Stimulated activated CD4-positive, alpha-beta T cell treated with anti-CD3 and anti-CD28 coated beads, Interleukin-1b, Interleukin-23, amount 100 ng/mL, for 1 hour (primary cell): Measurements from ENCODE around the gene MED16.
"Not testable (repeated sequence)": the region's sequence is repeated elsewhere in the genome, so short reads cannot be mapped to it uniquely, and the experiment has no call there.

ENCODE experiments used
- DNase-seq, 2 donors: peaks; one replicate each; pipeline ENCODE4 v3.0.0-alpha.2; 2020; ENCODE audit warnings: low read depth in 2 of 2

MED16 gene

DNA sequence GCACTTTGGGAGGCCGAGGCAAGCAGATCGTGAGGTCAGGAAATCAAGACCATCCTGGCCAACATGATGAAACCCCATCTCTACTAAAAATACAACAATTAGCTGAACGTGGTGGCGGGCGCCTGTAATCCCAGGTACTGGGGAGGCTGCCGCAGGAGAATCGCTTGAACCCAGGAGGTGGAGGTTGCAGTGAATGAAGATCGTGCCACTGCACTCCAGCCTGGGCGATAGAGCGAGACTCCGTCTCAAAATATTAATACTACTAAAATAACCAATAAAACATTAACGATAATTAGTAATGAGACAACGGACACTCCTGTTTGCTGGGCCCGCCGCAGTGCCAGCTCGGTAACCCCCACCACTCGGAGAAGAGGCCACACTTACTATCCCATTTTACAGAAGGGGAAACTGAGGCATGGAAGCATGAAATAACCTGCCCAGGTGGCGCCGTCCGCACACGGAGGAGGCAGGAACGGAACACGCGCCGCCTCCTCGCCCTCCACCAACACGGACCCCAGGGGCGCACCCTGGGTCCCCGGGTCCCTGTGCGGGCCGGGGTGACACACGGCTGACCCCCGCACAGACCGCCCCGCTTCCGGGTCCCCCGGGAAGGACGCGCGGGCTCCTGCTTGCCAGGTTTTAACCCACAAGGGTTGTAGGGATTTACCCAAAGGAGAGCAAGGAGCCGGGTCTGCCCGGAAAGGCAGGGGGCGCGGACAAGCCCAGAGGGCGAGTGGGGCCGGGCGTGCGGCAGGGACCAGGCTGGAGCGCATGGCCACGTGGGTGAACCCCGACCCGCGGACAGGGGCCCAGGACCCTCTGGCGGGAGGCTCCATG is 18.4 kb upstream of the MED16 start:
- DNase-seq: no peak

DNA sequence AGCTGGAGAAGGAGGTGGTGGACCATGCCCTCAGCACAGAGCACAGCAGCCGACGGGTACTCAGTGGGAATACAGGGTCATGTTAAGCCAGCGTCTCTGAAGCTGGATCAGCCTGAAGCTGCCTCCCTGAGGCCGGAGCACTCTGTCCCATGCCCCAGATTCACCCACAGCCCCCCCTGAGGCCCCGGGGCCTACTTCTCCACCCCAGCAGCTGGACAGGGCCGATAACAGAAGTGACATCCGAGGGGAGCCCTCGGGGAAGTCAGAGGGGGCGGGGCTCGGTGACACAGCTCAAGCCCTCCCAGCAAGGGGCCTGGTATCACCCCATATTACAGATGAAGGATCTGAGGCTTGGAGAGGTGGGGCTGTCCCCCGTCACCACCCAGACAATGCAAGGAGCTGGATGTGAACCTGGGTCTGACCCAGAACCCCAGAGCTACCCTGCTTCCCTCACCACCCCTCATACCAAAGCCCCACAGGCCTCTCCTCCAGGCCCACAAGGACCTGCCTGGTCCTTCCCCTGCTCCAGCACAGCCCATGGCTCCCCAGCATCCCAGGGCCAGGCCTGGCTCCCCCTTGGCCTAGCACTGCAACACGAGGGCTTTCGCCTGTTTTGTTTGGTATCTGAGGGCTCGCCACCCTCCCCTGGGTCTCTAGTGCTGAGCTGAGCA is 14.3 kb upstream of the MED16 start:
- no peak for DNase-seq

DNA sequence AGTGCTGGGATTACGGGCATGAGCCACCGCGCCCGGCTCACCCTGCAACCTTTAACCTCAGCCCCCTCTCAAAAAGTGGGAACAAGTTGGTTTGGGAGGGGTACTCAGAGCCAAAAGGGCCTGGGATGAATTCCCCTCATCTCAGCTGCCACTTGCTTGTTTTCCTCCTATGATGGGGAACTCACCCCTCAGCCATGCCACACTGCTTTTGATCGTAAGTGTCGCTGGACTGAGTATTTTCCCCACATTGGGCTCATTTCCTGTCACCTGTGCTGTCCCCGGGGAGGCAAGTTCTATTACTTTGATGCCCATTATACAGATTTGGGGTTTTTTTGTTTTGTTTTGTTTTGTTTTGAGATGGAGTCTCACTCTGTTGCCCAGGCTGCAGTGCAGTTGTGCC is 13.5 kb upstream of the MED16 start:
- no peak for DNase-seq

DNA sequence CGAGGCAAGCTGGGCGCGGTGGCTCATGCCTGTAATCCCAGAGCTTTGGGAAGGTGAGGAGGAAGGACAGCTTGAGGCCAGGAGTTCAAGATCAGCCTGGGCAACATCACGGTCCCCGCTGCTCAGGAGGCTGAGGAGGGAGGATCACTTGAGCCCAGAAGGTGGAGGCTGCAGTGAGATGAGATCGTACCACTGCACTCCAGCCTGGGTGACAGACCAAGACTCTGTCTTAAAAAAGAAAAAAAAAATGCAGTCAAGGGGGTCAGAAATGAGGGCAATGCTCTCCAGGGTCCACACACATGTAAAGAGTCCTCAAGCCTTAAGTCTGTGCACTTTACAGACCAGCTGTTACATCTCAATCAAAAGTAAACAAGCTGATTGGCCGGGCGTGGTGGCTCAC is 11.6 kb upstream of the MED16 start:
- no peak for DNase-seq

DNA sequence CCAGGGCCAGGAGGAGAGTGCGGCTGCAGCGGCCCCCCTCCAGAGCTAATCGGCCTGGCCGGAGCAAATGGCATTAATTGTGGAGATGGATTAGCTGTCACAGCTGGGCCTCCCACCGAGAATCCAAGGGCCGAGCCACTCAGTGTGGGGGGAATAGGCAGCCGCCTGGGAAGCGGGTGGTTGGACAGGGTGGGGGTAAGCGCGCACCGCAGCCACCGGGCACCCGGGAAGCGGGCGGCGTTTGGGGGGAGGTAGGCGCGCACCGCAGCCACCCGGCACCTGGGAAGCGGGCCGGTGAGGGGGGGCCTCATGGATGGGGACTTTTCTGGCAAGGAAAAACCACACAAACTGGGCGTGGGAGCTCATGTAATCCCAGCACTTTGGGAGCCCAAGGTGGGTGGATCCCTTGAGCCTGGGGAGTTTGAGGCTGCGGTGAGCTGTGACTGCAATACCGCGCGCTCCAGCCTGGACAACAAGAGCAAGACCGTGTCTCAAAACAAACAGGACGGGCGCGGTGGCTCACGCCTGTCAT is 10.3 kb upstream of the MED16 start:
- DNase-seq: no peak

DNA sequence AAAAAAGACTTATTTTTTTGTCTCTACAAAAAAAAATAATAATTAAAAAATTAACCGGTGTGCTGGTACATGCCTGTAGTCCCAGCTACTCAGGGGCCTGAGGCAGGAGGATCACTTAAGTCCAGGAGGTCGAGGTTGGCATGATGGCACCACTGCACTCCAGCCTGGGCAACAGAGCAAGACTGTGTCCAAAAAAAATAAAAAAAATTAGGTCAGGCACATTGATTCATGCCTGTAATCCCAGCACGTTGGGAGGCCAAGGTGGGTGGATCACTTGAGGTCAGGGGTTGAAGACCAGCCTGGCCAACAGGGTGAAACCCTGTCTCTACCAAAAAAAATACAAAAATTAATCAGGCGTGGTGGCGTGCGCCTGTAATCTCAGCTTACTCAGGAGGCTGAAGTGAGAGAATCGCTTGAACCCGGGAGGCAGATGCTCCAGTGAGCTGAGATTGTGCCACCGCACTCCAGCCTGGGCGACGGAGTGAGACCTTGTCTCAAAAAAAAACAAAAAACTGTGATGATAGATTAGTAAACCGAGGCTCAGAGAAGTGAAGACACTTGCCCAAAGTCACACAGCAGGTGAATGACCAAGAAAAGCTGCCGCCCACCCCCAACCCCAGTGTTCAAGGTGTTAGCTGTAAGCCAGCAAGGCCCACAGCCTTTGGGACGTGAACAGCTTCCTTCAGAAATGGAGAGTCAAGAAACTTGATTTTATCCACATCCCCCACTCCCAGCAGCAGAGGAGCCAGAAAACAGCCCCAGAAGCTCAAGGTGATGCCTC is 9.6 kb upstream of the MED16 start:
- DNase-seq: no peak

DNA sequence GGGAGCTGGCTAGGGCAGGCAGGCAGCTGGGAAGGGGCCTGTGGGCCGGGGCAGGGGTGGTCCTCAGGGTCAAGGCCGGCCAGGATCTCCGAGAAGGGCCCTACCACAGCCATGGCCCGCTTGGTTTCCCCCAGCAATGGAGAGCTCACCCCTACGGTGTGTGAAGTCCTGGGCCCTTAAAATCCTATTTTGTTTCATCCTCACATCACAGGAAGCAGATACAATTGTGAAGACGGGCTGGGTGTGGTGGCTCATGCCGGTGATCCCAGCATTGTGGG is 9.0 kb upstream of the MED16 start:
- no peak for DNase-seq

DNA sequence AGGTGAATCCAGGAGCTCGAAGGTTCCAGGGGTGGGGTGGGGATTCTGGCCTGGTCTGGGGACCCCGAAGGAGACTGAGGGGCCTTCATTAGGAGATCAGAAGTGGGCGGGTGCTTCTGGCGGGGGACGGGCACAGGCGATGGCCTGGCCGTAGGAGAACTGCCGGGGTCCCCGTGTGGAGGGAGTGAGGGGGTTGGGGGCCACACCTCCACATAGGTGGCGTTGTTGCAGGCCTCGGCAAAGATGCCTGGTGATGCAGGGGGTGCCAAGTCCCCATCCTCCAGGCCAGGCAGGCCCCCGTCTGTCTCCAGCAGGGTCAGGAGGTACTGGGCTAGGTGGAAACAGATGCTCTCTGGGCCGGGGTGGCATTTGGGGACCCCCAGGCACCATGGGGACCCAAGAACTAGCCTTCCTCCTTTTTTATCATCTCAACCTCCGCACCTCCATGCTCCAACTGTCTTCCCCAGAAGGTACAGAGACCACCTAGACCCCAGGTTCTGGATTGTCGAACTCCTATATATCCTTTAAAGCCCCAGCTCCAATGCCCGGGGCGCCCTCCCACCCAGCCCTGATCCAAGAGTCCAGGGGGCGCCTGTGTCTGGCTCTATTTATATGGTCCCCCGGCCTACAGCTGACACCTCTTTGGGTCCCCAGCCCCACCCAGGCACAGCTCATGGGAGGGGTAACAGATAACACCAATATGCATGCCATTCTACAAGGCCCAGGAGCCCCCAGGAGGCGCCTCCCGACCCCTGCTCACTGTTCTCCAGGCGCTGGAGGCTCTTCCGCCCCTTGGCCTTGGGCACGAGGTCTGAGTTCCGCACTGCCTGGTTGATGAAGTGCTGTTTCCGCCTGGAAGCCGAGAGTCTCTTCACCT is 8.5 kb upstream of the MED16 start:
- DNase-seq: no peak

DNA sequence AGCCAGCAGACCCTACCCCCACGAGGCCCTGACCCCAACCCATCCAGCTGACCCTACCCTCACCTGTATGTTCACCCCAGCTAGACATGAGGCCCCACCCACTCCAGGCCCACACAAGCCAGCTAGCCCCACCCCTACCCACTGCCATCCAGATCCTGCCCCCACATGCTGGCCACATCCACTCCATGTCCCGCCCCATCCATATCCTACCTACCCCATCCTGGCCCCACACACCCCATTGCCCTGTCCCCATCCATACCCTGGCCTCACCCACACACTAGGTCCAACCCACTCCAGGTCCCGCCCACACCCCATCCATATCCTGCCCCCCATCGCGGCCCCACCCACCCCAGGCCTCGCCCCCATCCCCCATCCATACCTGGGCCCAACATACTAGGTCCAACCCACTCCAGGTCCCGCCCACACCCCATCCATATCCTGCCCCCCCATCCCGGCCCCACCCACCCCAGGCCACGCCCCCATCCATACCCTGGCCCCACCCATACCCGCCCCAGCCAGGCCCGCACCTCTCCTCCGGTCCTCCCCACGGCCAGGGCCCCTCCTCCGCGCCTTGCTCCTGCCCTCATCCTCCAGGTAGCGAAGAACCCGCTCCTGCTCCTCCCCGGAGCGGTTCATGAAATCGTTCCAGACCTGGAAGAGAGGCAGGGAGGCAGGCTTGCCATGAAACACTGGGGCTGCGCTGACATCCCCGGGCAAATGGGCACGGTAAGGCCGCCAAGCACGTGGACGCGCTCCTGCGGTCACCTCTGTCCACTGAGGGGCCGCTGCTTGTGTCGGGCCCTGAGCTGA is 7.5 kb upstream of the MED16 start:
- DNase-seq: no peak

DNA sequence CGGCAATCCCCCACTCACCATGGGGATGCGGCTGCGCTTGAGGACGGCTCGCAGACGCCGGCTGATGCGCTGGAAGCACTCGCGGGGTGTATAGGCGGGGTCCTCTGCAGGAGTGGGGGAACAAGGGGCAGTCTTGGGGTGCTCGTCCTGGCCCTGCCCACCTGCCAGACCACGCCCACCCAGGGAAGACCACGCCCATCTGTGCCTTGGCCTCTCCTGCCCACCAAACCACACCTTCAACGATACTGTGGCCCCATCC is 7.0 kb upstream of the MED16 start:
- DNase-seq: no peak

DNA sequence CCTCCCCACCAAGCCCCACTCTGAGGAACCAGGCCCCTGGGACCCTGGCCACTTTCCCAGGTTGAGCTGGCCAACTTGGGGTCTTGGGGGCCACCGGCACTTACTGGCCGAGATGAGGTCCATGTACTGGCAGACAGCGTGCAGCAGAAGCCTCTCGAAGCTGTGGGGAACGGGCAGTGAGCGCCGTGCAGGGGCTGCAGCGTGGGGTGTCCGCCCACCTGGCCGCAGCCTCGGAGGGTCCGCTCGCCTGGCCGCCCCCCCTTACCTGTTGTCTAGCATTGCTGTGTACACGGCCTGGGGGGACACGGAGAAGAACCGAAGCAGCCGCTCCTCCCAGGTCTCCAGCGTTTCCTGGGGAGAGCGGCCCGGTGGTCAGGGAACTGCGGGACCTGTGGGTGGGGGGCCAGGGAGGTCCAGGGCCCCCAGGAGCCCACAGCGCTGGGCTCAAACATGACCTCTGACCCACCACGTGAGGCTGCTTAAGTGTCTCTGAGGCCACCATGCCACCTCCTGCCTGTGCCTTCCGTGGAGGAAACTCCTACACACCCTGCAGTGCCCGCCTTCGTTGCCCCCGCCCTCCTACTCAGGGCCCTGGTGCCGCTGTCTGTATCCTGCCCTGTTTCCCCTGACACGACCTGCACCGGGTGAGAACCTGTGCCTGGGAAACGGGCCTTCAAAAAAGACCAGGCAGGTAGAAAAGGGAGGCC is 6.5 kb upstream of the MED16 start:
- DNase-seq: no peak

DNA sequence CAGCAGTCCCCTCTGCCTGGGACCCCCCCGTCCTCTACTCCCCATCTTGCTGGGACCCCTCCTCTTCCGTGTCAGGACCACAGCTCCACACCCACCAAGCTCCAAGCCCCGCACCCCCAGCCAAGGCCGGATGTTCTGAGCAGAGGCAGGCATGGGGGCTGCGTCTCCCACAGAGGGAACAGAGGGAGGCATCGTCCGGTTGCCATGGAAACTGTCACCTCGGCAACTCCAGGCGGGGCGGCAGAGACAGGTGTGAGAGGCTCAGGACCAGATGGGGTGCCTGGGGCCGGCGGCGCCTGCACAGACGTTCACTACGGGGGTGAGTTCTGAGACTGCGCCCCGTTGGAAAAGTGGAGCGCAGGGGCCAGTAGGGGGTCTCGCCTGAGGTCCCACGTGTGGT is 5.7 kb upstream of the MED16 start:
- no peak for DNase-seq

DNA sequence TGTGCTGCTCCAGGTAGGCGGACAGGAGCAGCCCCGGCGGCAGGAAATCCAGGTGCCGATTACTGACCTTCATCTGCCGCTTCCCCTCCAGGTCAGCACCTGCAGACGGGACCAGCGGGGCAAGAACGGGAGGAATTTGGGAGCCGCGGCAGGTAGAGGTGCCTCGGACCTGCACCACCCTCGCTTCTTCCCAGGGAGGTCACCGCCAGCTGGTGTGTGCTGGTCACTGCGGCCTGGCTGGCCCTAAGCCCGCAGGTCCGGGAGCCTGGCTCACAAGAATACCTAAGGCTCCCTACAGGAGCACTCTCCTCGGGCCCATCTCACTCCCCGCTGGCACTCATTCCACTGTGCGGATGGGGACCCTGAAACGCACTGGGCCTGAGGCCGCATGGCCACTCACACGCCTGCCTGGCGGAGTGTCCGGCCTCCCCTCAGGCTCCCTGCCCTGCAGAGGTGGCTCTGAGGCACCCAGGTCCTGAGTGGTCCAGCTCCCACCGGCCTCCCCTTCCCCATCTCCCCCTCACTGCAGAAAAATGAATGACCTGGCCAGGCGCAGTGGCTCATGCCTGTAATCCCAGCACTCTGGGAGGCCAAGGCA is 4.6 kb upstream of the MED16 start:
- DNase-seq: no peak

DNA sequence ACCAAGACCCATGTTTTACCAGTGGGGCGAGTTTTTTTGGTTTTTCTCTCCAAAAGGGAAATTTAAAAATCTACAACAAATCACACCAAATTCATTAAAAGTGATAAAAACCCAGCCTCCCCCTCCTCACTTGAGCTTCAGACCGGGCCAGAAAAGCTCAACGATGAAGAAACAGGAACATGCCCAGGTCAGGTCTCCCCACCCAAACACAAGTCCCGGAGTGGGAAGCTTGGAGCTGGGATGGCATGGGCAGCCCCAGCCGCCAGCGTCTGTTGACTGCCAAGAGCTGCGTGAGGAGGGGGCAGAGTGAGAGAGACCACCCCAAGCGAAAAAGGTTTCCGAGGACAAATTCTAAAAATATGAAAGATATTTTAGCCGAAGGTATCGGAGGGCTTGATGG is 4.0 kb upstream of the MED16 start:
- no peak for DNase-seq

DNA sequence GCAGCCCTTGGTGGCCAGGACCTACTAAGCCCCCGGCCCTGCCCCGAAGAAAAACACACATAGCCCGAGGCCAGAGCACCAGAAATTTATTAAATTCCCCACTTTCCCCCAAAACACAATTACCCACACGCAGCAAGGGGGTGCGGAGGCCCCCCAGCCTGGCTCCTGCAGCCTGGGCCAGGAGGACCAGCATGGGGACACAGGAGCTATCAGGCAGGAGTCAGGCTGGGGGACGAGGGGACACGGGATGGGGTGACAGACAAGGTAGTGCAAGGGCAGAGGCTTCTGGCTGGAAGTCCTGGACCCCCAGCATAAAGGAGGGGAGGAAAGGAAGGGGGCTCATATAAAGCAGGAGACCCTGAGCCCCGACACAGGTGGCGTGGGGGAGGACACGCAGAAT is 3.4 kb upstream of the MED16 start:
- no peak for DNase-seq

DNA sequence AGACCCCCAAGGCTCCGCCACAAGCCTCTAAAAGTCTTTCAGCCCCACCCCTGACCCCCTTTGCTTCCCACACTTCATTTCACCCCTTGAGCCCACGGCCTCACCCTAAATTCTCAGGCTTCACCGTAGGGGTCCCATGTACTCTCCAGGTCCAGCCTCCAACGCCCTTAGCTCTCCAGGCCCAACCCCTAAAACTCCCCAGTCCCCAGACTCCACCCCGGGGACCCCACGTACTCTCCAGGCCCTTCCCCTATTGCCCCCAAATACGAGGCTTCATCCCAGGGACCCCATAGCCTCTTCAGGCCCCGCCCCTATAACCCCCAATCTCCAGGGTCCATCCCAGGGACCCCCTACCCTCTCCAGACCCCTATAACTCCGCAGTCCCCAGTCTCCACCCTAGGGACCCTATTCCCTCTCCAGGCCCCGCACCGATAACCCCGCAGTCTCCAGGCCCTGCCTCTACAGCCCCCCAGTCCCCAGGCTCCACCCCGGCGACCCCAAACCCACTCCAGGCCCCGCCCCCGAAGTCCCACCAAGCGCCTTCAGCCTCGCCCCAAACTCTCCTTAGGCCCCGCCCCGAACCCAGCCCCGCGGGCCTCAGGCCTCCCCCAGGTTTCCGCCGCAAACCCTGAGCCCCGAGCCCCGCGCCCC is 619 bp downstream of the MED16 start:
- DNase-seq: no peak

DNA sequence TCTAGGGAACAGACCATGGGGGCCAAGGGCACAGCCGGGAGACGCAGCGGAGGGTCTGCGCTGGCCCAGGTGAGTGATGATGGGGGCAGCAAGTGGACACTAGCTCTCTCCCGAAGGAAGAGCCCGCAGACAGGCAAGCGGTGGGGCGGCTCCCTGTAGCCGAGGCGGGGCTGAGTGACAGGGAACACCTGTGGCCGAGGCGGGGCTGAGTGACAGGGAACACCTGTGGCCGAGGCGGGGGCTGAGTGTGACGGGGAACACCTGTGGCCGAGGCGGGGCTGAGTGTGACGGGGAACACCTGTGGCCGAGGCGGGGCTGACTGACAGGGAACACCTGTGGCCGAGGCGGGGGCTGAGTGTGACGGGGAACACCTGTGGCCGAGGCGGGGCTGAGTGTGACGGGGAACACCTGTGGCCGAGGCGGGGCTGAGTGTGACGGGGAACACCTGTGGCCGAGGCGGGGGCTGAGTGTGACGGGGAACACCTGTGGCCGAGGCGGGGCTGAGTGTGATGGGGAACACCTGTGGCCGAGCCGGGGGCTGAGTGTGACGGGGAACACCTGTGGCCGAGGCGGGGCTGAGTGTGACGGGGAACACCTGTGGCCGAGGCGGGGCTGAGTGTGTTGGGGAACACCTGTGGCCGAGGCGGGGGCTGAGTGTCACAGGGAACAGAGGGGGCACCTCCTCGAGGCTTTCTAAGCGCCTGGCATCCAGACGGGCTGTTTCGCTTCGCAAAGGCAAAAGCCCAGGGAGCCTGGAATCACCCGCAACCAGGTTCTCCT is 1.4 kb downstream of the MED16 start:
- not testable (repeated sequence) for DNase-seq

DNA sequence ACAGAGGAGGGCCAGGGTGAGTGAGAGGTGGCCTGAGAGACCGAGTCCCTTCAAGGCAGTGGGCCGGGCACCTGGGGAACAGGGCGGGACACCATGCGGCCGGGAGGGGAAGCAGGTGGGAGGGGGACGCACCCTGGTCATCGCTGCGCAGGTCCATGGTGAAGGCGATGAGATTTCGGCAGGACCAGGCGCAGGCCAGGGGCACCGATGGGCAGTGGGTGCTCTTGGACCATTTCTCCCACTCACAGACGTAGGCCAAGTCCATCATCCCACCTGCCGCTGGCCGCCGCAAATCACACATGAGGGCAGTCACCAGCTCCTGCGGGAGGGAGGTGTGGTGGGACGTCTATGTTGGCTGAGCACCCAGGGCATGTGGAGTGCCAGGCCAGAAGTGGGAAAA is 2.2 kb downstream of the MED16 start:
- DNase-seq: no peak
